ENCODE measurements around the gene PEMT. TPM values are rescaled to one million over a fixed set of nuclear protein-coding genes. Genes with fewer than 3 reads are reported as not detected.

PEMT gene
- total RNA-seq, 1 experiment from 2014 or later, result 178 TPM

- H2AFZ ChIP-seq (ENCODE audit: low read length), result no peak overlapping the region
- H3K4me2 ChIP-seq (ENCODE audit: low read length), result no peak overlapping the region
- DNase-seq (no peak), ATAC-seq (no peak)
- H3K36me3 ChIP-seq (ENCODE audit: low read depth, low read length), result no peaks in the 10 kb centered on the region
- H3K9me2 ChIP-seq (replicated peaks; ENCODE audit: low read length), result no peaks in the 10 kb centered on the region
- peaks cover 7% of the 10 kb centered on the region; the same call in 1 of the 2 replicates for H4K20me1 ChIP-seq (ENCODE audit: low read length)
- intact Hi-C loops (cut with micrococcal nuclease), result no loop called here
- BruUV-seq (replicated peaks), result no TSS peak
- H3K79me2 ChIP-seq (ENCODE audit: low read length), result no peaks in the 10 kb centered on the region
- TF ChIP-seq EZH2phosphoT487 (IDR thresholded peaks at IDR 0.05; ENCODE audit: borderline replicate concordance, low read length) (no peak), EZH2 (IDR thresholded peaks at IDR 0.05; ENCODE audit: low read length, unreplicated experiment) (no peak), CTCF (conservative IDR thresholded peaks at IDR 0.05; ENCODE audit: low read depth, low read length) (no peak)
- H3K9me3 ChIP-seq (ENCODE audit: low read length), result no peaks in the 10 kb centered on the region
- peaks cover 9% of the 10 kb centered on the region for H3K4me1 ChIP-seq (ENCODE audit: insufficient read depth, low read length)
- H3F3A ChIP-seq (ENCODE audit: low read length, unreplicated experiment), result no peaks in the 10 kb centered on the region
- POLR2A ChIA-PET (ENCODE audit: unreplicated experiment), result no interaction called here
- no peak overlapping the region for H3K27ac ChIP-seq (ENCODE audit: low read length)
- CTCF ChIA-PET, result no interaction called here
- H3K27me3 ChIP-seq (ENCODE audit: low read length), result no peaks in the 10 kb centered on the region
- no peak overlapping the region for H3K9ac ChIP-seq (ENCODE audit: low read length)
- no peak overlapping the region for H3K4me3 ChIP-seq (ENCODE audit: low read length)
These were observed 74.4 kb downstream of the PEMT start for GRCh38 chr17:17516941-17517720.

- ChIA-PET POLR2A (ENCODE audit: unreplicated experiment) (no interaction called here), CTCF (no interaction called here)
- H3F3A ChIP-seq (ENCODE audit: low read length, unreplicated experiment), result no peaks in the 10 kb centered on the region
- H3K4me2 ChIP-seq (ENCODE audit: low read length), result no peak overlapping the region
- no peaks in the 10 kb centered on the region for H3K9me3 ChIP-seq (ENCODE audit: low read length)
- DNase-seq (peak; percentile 57), ATAC-seq (peak; percentile 9; the same call in 1 of the 2 replicates)
- H3K9ac ChIP-seq (ENCODE audit: low read length), result no peak overlapping the region
- BruUV-seq (replicated peaks), result no TSS peak
- peaks cover 8% of the 10 kb centered on the region; the same call in 1 of the 2 replicates for H4K20me1 ChIP-seq (ENCODE audit: low read length)
- no peak overlapping the region for H3K4me3 ChIP-seq (ENCODE audit: low read length)
- no peaks in the 10 kb centered on the region for H3K9me2 ChIP-seq (replicated peaks; ENCODE audit: low read length)
- H3K79me2 ChIP-seq (ENCODE audit: low read length), result no peaks in the 10 kb centered on the region
- TF ChIP-seq EZH2phosphoT487 (IDR thresholded peaks at IDR 0.05; ENCODE audit: borderline replicate concordance, low read length), result no peak
- TF ChIP-seq CTCF (conservative IDR thresholded peaks at IDR 0.05; ENCODE audit: low read depth, low read length), result no peak
- no peak for TF ChIP-seq EZH2 (IDR thresholded peaks at IDR 0.05; ENCODE audit: low read length, unreplicated experiment)
- no peak overlapping the region for H2AFZ ChIP-seq (ENCODE audit: low read length)
- H3K27ac ChIP-seq (ENCODE audit: low read length), result no peak overlapping the region
- peaks cover 17% of the 10 kb centered on the region for H3K4me1 ChIP-seq (ENCODE audit: insufficient read depth, low read length)
- H3K36me3 ChIP-seq (ENCODE audit: low read depth, low read length), result no peaks in the 10 kb centered on the region
- intact Hi-C loops (cut with micrococcal nuclease), result no loop called here
- no peaks in the 10 kb centered on the region for H3K27me3 ChIP-seq (ENCODE audit: low read length)
These were observed 75.3 kb downstream of the PEMT start for GRCh38 chr17:17515934-17516930.

Measured in PC-3 (cell line).